Ovary (tissue), 3 donors: ENCODE data around the gene CD74.

Experiments used
- CTCF ChIP-seq, 3 donors: fragments of 450-650 bp in 2 of 3; fragments of 200-600 bp in 1 of 3; IDR thresholded peaks; one replicate each; pipeline versions ENCODE4 v1.5.1 to v1.8.0; 2016 to 2022; ENCODE audit warnings: antibody characterized with exemption in 3 of 3, mild to moderate bottlenecking in 1 of 3
- EP300 ChIP-seq: sonication (generic); formaldehyde crosslinking; IDR thresholded peaks from one replicate; pipeline ENCODE4 v1.6.1; 2017; ENCODE audit warnings: antibody characterized with exemption
- donor health status: DM: no; HTN: no; CAD: no.

- TF ChIP-seq CTCF (IDR thresholded peaks at IDR 0.05) (no peak), EP300 (no peak)
These were observed 20.7 kb downstream of the CD74 start for GRCh38 chr5:150391986-150392385.
